Loucy (cell line): Measurements from ENCODE around the gene PCDHGA6.

Experiments used
- EZH2phosphoT487 ChIP-seq: fragments of 200-600 bp; IDR thresholded peaks from 2 replicates; pipeline ENCODE4 v1.6.1; 2018; ENCODE audit warnings: antibody characterized with exemption, mild to moderate bottlenecking, moderate library complexity, borderline replicate concordance
- TF ChIP-seq, protein P1 (sequence below): fragments of 200-600 bp; sonication (generic); conservative IDR thresholded peaks from 2 replicates; pipeline ENCODE4 v1.5.1; 2014; ENCODE audit warnings: mild to moderate bottlenecking, antibody characterized with exemption, low read length

GRCh38 chr5:141342773-141343172, 30.9 kb upstream of the PCDHGA6 start:
- TF ChIP-seq, protein P1, sequence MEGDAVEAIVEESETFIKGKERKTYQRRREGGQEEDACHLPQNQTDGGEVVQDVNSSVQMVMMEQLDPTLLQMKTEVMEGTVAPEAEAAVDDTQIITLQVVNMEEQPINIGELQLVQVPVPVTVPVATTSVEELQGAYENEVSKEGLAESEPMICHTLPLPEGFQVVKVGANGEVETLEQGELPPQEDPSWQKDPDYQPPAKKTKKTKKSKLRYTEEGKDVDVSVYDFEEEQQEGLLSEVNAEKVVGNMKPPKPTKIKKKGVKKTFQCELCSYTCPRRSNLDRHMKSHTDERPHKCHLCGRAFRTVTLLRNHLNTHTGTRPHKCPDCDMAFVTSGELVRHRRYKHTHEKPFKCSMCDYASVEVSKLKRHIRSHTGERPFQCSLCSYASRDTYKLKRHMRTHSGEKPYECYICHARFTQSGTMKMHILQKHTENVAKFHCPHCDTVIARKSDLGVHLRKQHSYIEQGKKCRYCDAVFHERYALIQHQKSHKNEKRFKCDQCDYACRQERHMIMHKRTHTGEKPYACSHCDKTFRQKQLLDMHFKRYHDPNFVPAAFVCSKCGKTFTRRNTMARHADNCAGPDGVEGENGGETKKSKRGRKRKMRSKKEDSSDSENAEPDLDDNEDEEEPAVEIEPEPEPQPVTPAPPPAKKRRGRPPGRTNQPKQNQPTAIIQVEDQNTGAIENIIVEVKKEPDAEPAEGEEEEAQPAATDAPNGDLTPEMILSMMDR = no peak
- TF ChIP-seq EZH2phosphoT487 = no peak
